GM18508 (cell line): ENCODE data around the gene FOXK1.

Experiments used
- ATAC-seq: cut with Tn5 transposase; IDR thresholded peaks from one replicate; pipeline ENCODE4 v1.9.1; 2021; ENCODE audit warnings: moderate number of reproducible peaks; ENCODE audit not compliant: insufficient read depth, unreplicated experiment

The FOXK1 gene

GRCh38 chr7:4718075-4718474, 36.0 kb downstream of the FOXK1 start:
- ATAC-seq, result no peak

- no peak for ATAC-seq
Observed at GRCh38 chr7:4720225-4720624, 38.1 kb downstream of the FOXK1 start.

DNA sequence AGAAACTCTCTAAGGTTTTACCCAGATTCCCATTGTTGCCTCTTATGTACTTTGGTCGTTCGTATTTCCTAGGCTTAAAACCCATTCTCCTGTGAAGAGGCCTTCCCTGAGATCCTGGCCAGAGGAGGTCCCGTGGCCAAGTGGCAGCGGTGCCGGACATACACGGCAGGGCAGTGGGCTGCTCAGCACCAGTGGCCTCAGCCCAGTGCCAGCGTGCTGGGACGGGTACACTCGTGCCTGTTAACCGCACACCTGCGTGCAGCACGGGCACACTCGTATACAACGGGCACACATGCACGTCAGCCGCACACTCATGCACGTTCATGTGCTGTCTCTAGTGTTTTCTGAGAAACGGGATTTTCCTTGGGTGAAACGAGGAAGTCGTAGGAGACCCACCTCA, 40.2 kb downstream of the FOXK1 start:
- no peak for ATAC-seq

GRCh38 chr7:4722960-4723630, 41.0 kb downstream of the FOXK1 start:
- no peak for ATAC-seq

- ATAC-seq, result no peak
Observed at GRCh38 chr7:4724648-4725013, 42.5 kb downstream of the FOXK1 start.

GRCh38 chr7:4725014-4725849, 43.1 kb downstream of the FOXK1 start:
- no peak for ATAC-seq

DNA sequence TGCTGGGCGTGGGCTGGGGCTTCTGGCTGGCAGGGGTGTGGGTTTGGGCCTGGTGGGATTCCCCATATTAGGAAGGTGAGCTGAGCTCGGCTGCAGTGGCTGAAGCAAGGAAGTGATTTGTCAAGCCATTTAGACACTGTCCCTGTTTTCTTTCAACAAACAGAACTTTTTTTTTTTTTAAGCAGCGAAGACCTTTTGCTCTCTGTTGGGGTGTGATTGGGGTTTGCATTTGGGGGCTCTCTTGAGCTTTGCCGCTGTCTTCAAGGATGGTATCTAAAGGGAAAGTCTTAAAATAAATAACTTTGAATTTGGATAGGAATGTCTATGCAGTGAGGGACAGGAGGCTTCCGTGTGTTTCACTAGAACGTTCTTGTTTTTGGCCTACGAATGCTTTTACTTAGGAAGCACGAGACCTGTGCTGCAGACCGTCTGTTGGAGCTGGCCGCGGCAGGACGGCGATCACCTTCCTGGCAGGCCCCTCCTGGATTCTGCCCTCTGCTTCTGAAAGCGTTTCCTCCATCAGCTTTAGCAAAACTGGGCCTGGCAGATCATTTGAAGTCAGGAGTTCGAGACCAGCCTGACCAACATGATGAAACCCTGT, 43.9 kb downstream of the FOXK1 start:
- no peak for ATAC-seq

GRCh38 chr7:4726566-4726965, 44.5 kb downstream of the FOXK1 start:
- ATAC-seq, result no peak

GRCh38 chr7:4727914-4728705, 46.0 kb downstream of the FOXK1 start:
- no peak for ATAC-seq

DNA sequence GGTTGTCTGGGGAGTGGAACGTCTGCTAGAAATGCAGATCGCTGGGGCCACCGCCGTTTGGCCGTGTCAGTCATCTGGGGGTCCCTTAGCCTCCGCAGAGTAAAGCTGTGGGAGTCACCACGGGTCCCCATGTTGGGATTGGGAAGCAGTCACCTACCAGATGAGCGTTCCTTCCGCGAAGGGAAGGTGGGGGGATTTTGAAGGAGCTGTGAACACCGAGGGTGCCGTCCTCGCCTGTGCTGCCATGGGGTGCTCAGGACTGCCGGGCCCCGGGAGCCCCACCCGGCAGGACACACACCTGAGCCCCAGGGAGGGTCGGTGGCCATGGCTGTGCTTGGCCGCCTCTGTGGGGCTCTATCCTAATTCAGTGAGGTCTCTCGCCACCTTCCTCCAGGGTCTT, 47.2 kb downstream of the FOXK1 start:
- no peak for ATAC-seq

DNA sequence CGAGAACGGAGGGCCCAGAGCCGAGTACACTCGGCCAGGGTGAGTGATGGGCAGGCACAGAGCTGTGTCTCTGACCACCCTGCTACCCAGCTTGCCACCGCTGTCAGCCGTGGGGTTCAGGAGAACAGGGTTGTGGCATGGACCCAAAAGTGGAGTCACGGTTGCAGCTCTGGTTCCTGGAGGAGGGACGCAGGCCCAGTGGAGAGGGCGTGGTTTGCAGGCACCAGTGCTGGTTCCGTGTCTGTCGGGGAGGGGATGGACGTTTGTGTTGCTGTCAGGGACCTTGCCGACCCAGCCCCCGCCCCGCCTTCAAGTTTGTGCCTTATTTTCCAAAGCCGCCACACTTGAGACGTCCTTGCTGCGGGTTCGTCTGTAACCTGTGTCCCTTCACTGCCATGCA, 48.2 kb downstream of the FOXK1 start:
- no peak for ATAC-seq

GRCh38 chr7:4730971-4731370, 48.9 kb downstream of the FOXK1 start:
- no peak for ATAC-seq

GRCh38 chr7:4731803-4732202, 49.7 kb downstream of the FOXK1 start:
- ATAC-seq, result no peak

DNA sequence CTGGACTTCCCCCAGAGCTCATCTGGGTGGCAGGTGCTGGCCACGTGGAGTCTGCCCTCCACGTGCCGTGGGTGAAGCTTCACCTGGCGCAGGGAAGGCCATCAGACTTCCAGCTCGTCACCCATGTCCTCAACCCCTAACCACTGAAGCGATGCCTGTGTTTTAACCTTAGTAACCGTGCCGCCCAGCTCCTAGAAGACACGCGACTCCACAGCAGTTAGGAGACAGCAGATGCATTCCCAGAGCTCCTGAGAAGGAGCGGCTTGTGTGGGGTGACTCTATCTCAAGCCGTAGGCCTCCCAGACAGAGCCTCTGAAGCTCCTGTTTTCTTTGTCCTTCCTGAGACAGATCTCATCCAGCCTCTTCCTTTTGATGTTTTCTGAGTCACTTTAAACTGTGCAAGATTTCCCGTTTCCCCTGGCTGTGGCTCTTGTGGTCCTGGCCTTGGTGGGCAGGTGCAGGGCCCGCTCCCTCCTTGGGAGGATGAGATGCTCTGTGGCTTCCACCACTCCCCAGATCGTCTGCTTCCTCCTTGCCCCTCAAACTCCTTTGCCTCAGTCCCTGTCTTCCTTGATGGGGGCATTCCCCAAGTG, 51.9 kb downstream of the FOXK1 start:
- ATAC-seq, result no peak

DNA sequence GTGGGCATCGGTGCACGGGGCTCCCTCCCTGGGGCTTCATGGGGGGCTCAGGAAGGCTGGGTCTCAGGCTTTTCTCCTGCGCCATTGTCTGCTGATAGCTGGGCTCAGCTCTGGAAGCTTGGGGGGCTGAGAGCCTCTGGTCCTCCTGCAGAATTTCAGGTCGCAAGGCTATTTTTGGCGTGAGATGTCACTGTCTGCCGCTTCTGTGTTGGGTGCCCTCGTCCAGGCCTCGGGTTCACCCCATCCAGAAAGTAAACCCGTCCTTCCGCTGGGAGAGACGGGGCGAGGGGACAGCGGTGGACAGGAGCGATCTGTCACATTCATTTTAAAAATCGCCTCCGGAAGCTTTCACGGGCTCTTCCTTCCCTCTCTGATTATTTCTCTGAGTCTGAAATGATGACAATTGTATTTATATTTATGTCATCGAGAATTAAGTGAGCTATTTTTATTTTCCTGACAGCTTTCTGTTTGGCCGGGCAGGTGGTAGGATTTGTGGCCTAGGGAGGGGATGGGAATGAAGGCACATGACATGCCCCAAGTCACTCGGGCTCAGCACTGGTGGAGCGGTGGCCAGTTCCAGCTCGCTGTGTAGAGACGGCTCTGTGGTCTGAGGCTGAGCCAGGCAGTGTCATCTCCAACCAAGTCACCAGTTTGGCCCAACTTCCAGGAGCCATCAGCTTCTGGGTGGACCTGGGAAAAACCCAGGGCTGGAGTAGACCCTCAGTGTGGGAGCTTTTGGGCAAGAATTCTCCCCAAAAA, 52.7 kb downstream of the FOXK1 start:
- ATAC-seq, result no peak

GRCh38 chr7:4737300-4737699, 55.2 kb downstream of the FOXK1 start:
- ATAC-seq, result no peak

DNA sequence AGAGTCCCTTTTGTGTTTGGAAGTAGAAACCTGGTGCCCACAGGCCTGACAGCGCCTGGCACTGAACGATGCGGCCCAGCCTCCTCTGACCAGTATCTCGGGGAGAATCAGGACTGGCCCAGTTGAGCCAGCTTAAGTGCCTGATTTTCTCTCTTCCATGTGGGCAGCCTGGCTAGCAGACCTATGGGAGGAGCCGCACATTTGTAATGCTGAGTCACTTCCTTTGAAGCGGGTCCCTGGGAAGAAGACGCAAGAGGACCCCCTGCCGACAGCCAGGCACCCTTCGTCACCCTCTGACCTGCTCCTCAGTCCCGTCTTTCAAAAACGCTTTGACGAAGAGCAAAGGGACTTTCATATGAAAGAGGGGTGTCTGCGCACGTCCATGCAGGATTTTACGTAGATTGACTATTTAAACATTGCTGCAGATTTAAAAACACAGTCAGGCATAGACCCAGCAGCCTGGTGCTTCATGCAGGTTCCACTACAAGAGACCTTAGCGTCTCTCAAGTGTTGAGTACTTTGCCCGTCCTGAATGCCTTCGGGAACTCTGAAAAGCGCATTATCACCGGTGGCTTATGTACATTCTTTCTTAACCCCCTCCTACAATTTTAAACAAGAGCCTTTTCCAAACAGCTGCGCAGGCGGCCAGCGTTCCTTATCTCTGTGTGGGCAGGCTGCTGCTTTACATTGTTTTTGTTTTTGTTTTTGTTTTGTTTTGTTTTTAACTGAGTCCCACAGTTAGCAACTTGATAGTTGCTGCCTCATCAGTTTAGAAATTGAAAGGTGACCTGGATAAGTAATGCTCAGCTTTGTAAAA, 56.8 kb downstream of the FOXK1 start:
- no peak for ATAC-seq

DNA sequence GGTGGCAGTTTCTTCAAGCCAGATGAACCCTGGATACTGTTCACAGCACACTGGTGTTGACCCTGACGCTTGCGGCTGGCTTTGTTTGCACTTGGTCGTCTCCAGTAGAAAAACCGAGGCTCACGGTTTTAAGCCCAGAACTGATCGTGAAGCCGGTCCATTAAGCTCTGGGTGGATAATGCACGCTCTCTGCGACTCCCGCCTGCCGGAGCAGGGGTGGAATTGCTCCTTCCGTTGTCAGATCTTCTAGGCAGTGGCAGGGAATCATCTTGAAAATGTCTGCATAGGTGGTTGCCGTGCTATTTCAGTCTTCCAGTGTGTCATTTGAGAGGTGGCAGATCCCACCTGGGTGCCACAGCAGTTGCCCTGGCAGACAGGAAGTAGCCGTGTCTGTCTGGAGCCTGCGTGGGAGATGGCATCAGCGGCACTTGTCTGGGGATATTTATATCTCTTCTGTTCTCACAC, 57.5 kb downstream of the FOXK1 start:
- ATAC-seq, result no peak

DNA sequence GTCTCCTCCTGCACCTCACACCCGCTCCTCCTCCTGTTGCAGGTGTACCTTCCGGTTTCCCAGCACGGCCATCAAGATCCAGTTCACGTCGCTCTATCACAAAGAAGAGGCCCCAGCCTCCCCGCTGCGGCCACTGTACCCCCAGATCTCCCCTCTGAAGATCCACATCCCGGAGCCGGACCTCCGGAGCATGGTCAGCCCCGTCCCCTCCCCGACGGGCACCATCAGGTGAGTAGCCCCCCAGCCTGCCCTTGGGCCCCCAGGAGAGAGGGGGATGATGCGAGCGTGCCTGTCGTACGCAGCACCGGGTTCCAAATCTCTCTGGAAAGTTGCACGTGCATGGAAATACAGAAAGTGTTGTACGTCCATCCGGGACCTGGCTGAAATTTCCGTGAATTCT, 58.7 kb downstream of the FOXK1 start:
- ATAC-seq, result no peak
